ENCODE measurements around the gene PRKAA1. TPM values are rescaled to one million over a fixed set of nuclear protein-coding genes. Genes with fewer than 3 reads are reported as not detected.

Gene PRKAA1
- total and polyA plus RNA-seq, 2 of the 13 experiments (the other 11 are each of a cell fraction or from before 2014, with no cell fraction given) = 36.6 to 58.0 TPM

DNA sequence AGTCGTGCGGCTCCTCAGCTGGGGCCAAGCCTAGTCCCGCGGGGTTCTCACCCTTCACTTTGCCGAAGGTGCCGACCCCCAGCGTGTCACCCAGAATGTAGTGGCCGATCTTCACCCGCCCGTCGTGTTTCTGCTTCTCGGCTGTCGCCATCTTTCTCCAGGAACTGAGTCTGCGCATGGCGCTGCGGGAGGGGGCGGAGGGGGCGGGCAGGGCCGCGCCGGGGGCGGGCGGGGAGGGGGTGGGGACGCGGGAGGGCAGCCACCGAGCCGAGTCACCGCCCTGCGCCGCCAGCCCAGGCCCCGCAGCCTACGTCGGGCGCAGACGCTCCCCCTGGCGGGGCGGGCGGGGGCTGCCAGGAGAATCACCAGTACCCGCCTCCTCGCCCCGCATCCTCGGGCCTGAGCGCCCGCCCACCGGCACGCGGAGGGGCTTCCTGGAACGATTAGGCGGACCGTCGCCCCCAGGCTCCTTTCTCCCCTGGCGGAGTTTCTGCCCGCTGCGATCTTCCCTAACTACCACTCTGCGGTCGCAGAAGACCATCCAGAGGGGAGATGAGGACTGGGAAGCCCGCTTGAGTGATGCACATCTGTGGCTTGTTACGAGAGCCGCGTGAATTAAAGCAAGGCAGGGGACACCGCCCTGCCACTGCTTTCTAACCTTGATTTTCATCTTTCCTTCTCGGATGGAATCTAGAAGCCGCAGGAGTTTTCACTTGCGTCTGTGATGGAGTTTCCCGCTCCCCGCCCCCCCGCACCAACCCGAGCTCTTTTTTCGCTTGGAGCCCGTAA lies at the start of gene PRKAA1 (continued):
- TF ChIP-seq ZNF530 (CRISPR knock-in tag; IDR thresholded peaks at IDR 0.05; ENCODE audit: low read depth) (no peak), ZNF354B (CRISPR knock-in tag; IDR thresholded peaks at IDR 0.05) (no peak), ZNF674 (CRISPR knock-in tag; IDR thresholded peaks at IDR 0.05; ENCODE audit: low read depth) (no peak), ATRX (CRISPR knock-in tag; IDR thresholded peaks at IDR 0.05; ENCODE audit: borderline replicate concordance) (no peak), ARHGAP35 (CRISPR knock-in tag; IDR thresholded peaks at IDR 0.05; ENCODE audit: borderline replicate concordance) (no peak), ETV5 (CRISPR knock-in tag; IDR thresholded peaks at IDR 0.05; ENCODE audit: borderline replicate concordance) (no peak; the same call in 1 of the 2 replicates), NFKB2 (CRISPR knock-in tag; IDR thresholded peaks at IDR 0.05; ENCODE audit: borderline replicate concordance) (peak; percentile 40; the same call in 1 of the 2 replicates), ZNF883 (CRISPR knock-in tag; IDR thresholded peaks at IDR 0.05; ENCODE audit: not compliant biosample characterization) (peak; percentile 65), ZFYVE20 (CRISPR knock-in tag; IDR thresholded peaks at IDR 0.05; ENCODE audit: borderline replicate concordance, low read depth) (no peak), ZFP37 (CRISPR knock-in tag; IDR thresholded peaks at IDR 0.05; ENCODE audit: borderline replicate concordance) (no peak), HNF4G (IDR thresholded peaks at IDR 0.05; ENCODE audit: borderline replicate concordance, low read depth, low read length) (no peak), HNF4G (CRISPR knock-in tag; IDR thresholded peaks at IDR 0.05; ENCODE audit: borderline replicate concordance, low read depth) (no peak), ZBTB7B (CRISPR knock-in tag; IDR thresholded peaks at IDR 0.05) (peak; percentile 75), KDM1A (CRISPR knock-in tag; IDR thresholded peaks at IDR 0.05) (no peak), CHCHD3 (CRISPR knock-in tag; IDR thresholded peaks at IDR 0.05) (no peak), NFE2L1 (CRISPR knock-in tag; IDR thresholded peaks at IDR 0.05; ENCODE audit: borderline replicate concordance) (no peak)
- TF ChIP-seq, protein P1, sequence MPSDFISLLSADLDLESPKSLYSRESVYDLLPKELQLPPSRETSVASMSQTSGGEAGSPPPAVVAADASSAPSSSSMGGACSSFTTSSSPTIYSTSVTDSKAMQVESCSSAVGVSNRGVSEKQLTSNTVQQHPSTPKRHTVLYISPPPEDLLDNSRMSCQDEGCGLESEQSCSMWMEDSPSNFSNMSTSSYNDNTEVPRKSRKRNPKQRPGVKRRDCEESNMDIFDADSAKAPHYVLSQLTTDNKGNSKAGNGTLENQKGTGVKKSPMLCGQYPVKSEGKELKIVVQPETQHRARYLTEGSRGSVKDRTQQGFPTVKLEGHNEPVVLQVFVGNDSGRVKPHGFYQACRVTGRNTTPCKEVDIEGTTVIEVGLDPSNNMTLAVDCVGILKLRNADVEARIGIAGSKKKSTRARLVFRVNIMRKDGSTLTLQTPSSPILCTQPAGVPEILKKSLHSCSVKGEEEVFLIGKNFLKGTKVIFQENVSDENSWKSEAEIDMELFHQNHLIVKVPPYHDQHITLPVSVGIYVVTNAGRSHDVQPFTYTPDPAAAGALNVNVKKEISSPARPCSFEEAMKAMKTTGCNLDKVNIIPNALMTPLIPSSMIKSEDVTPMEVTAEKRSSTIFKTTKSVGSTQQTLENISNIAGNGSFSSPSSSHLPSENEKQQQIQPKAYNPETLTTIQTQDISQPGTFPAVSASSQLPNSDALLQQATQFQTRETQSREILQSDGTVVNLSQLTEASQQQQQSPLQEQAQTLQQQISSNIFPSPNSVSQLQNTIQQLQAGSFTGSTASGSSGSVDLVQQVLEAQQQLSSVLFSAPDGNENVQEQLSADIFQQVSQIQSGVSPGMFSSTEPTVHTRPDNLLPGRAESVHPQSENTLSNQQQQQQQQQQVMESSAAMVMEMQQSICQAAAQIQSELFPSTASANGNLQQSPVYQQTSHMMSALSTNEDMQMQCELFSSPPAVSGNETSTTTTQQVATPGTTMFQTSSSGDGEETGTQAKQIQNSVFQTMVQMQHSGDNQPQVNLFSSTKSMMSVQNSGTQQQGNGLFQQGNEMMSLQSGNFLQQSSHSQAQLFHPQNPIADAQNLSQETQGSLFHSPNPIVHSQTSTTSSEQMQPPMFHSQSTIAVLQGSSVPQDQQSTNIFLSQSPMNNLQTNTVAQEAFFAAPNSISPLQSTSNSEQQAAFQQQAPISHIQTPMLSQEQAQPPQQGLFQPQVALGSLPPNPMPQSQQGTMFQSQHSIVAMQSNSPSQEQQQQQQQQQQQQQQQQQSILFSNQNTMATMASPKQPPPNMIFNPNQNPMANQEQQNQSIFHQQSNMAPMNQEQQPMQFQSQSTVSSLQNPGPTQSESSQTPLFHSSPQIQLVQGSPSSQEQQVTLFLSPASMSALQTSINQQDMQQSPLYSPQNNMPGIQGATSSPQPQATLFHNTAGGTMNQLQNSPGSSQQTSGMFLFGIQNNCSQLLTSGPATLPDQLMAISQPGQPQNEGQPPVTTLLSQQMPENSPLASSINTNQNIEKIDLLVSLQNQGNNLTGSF (CRISPR knock-in tag; IDR thresholded peaks at IDR 0.05) = no peak
- TF ChIP-seq, protein P2, sequence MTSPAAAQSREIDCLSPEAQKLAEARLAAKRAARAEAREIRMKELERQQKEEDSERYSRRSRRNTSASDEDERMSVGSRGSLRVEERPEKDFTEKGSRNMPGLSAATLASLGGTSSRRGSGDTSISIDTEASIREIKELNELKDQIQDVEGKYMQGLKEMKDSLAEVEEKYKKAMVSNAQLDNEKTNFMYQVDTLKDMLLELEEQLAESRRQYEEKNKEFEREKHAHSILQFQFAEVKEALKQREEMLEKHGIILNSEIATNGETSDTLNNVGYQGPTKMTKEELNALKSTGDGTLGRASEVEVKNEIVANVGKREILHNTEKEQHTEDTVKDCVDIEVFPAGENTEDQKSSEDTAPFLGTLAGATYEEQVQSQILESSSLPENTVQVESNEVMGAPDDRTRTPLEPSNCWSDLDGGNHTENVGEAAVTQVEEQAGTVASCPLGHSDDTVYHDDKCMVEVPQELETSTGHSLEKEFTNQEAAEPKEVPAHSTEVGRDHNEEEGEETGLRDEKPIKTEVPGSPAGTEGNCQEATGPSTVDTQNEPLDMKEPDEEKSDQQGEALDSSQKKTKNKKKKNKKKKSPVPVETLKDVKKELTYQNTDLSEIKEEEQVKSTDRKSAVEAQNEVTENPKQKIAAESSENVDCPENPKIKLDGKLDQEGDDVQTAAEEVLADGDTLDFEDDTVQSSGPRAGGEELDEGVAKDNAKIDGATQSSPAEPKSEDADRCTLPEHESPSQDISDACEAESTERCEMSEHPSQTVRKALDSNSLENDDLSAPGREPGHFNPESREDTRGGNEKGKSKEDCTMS (CRISPR knock-in tag; conservative IDR thresholded peaks at IDR 0.05) = no peak
- TF ChIP-seq, protein P3, sequence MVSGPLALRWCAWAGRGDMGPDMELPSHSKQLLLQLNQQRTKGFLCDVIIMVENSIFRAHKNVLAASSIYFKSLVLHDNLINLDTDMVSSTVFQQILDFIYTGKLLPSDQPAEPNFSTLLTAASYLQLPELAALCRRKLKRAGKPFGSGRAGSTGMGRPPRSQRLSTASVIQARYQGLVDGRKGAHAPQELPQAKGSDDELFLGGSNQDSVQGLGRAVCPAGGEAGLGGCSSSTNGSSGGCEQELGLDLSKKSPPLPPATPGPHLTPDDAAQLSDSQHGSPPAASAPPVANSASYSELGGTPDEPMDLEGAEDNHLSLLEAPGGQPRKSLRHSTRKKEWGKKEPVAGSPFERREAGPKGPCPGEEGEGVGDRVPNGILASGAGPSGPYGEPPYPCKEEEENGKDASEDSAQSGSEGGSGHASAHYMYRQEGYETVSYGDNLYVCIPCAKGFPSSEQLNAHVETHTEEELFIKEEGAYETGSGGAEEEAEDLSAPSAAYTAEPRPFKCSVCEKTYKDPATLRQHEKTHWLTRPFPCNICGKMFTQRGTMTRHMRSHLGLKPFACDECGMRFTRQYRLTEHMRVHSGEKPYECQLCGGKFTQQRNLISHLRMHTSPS (CRISPR knock-in tag; IDR thresholded peaks at IDR 0.05; ENCODE audit: low read depth) = peak; percentile 63

Measured in HepG2 (cell line).